HEK293 (cell line): ENCODE measurements around the gene PEX14.
A peak's percentile ranks its signal among the peaks of the same experiment; 100 is the strongest.

Experiments used
- CTCF ChIA-PET: fragments of 350-600 bp; formaldehyde crosslinking; extraction: SDS; loops from one replicate; lab custom pipeline; 2021; ENCODE audit warnings: antibody characterized with exemption; lab: Yijun Ruan, JAX
- POLR2A ChIA-PET: fragments of 300-600 bp; formaldehyde crosslinking; extraction: SDS; loops from one replicate; lab custom pipeline; 2020; ENCODE audit warnings: antibody characterized with exemption, inconsistent platforms; lab: Yijun Ruan, JAX
- H3K27ac ChIP-seq: fragments of 200-500 bp; sonication (Bioruptor generic); 2 replicates; pipeline ENCODE4 v1.5.1; 2014; ENCODE audit warnings: low read depth, low read length, control low read depth, inconsistent platforms; ENCODE audit errors: extremely low read depth
- H3K36me3 ChIP-seq, 2 experiments: fragments of 200-500 bp in 1 of 2; sonication (Bioruptor generic) in 1 of 2; 1 replicate in 1 of 2; 2 replicates in 1 of 2; pipeline ENCODE4 v1.5.1; 2014 to 2017; ENCODE audit warnings: inconsistent platforms in 2 of 2, low read length in 2 of 2; ENCODE audit not compliant: control insufficient read depth in 2 of 2, insufficient read depth in 1 of 2
- H3K4me1 ChIP-seq: fragments of 200-500 bp; sonication (Bioruptor generic); 2 replicates; pipeline ENCODE4 v1.5.1; 2014; ENCODE audit warnings: mild to moderate bottlenecking, low read length, inconsistent platforms; ENCODE audit not compliant: control insufficient read depth, insufficient read depth
- H3K4me3 ChIP-seq: 2 replicates; pipeline ENCODE4 v1.5.1; 2011; ENCODE audit warnings: low read depth, mild to moderate bottlenecking, control low read depth, low read length, moderate library complexity
- H3K9me3 ChIP-seq: fragments of 200-500 bp; sonication (Bioruptor generic); 2 replicates; pipeline ENCODE4 v1.5.1; 2014; ENCODE audit warnings: low read depth, low read length, inconsistent platforms; ENCODE audit not compliant: control insufficient read depth, insufficient read depth
- GFI1B ChIP-seq: fragments of 450-650 bp; formaldehyde crosslinking; IDR thresholded peaks from 2 replicates; pipeline ENCODE4 v1.5.1; 2016; ENCODE audit warnings: missing biosample characterization, missing genetic modification characterization
- GLI2 ChIP-seq: fragments of 450-650 bp; formaldehyde crosslinking; IDR thresholded peaks from 2 replicates; pipeline ENCODE4; 2017; ENCODE audit warnings: missing biosample characterization, missing genetic modification characterization, low read depth, borderline replicate concordance
- HOXA7 ChIP-seq: sonication (generic); formaldehyde crosslinking; IDR thresholded peaks from 2 replicates; pipeline ENCODE4 v1.8.1; 2022; ENCODE audit warnings: missing genetic modification reagents, borderline replicate concordance
- SETDB1 ChIP-seq: IDR thresholded peaks from one replicate; pipeline ENCODE4 v1.6.1; 2017; ENCODE audit warnings: mild to moderate bottlenecking, low read length, moderate library complexity, mixed read lengths; ENCODE audit not compliant: insufficient read length
- WT1 ChIP-seq: fragments of 450-650 bp; formaldehyde crosslinking; IDR thresholded peaks from 2 replicates; pipeline ENCODE4 v1.5.1; 2016; ENCODE audit warnings: missing biosample characterization, missing genetic modification characterization
- ZBTB17 ChIP-seq: fragments of 450-650 bp; formaldehyde crosslinking; IDR thresholded peaks from 2 replicates; pipeline ENCODE4 v1.5.1; 2016; ENCODE audit warnings: missing biosample characterization, missing genetic modification characterization
- ZFP37 ChIP-seq: fragments of 450-650 bp; formaldehyde crosslinking; IDR thresholded peaks from 2 replicates; pipeline ENCODE4 v1.5.1; 2016; ENCODE audit warnings: missing biosample characterization, missing genetic modification characterization
- ZNF211 ChIP-seq: fragments of 450-650 bp; formaldehyde crosslinking; IDR thresholded peaks from 2 replicates; pipeline ENCODE4 v1.5.1; 2016; ENCODE audit warnings: low read depth, missing biosample characterization, missing genetic modification characterization
- ZNF302 ChIP-seq: fragments of 450-650 bp; formaldehyde crosslinking; IDR thresholded peaks from 2 replicates; pipeline ENCODE4 v1.5.1; 2016; ENCODE audit warnings: missing biosample characterization, missing genetic modification characterization, low read depth
- ZNF311 ChIP-seq: fragments of 450-650 bp; formaldehyde crosslinking; IDR thresholded peaks from 2 replicates; pipeline ENCODE4 v1.5.1; 2017; ENCODE audit warnings: missing biosample characterization, missing genetic modification characterization, borderline replicate concordance
- ZNF37A ChIP-seq: fragments of 450-650 bp; IDR thresholded peaks from 2 replicates; pipeline ENCODE4 v1.5.1; 2018; ENCODE audit warnings: missing biosample characterization, missing genetic modification characterization
- ZNF416 ChIP-seq: fragments of 450-650 bp; formaldehyde crosslinking; IDR thresholded peaks from 2 replicates; pipeline ENCODE4 v1.5.1; 2016; ENCODE audit warnings: missing biosample characterization, missing genetic modification characterization
- ZNF48 ChIP-seq: fragments of 450-650 bp; formaldehyde crosslinking; IDR thresholded peaks from 2 replicates; pipeline ENCODE4 v1.5.1; 2016; ENCODE audit warnings: missing biosample characterization, missing genetic modification characterization
- ZNF548 ChIP-seq: fragments of 450-650 bp; formaldehyde crosslinking; IDR thresholded peaks from 2 replicates; pipeline ENCODE4 v1.5.1; 2016; ENCODE audit warnings: missing biosample characterization, missing genetic modification characterization
- ZNF549 ChIP-seq: fragments of 450-650 bp; IDR thresholded peaks from 2 replicates; pipeline ENCODE4 v1.5.1; 2018; ENCODE audit warnings: missing biosample characterization, missing genetic modification characterization, mild to moderate bottlenecking, inconsistent platforms, moderate library complexity
- ZNF596 ChIP-seq: fragments of 450-650 bp; IDR thresholded peaks from 2 replicates; pipeline ENCODE4 v1.5.0; 2018; ENCODE audit warnings: missing biosample characterization, mild to moderate bottlenecking, missing genetic modification characterization, moderate library complexity
- ZNF600 ChIP-seq: fragments of 450-650 bp; formaldehyde crosslinking; IDR thresholded peaks from 2 replicates; pipeline ENCODE4 v1.5.1; 2016; ENCODE audit warnings: missing biosample characterization, missing genetic modification characterization
- ZNF626 ChIP-seq: fragments of 450-650 bp; sonication (Bioruptor Pico); formaldehyde crosslinking; IDR thresholded peaks from 2 replicates; pipeline ENCODE4 v1.5.1; 2018; ENCODE audit warnings: missing biosample characterization, missing genetic modification characterization, inconsistent platforms
- ZNF670 ChIP-seq: fragments of 450-650 bp; formaldehyde crosslinking; IDR thresholded peaks from 2 replicates; pipeline ENCODE4 v1.5.1; 2016; ENCODE audit warnings: missing biosample characterization, missing genetic modification characterization, low read depth
- TF ChIP-seq, protein P1 (sequence below): fragments of 450-650 bp; formaldehyde crosslinking; IDR thresholded peaks from 2 replicates; pipeline ENCODE4 v1.5.1; 2016; ENCODE audit warnings: missing biosample characterization, missing genetic modification characterization
- TF ChIP-seq, protein P2 (sequence below): fragments of 450-650 bp; formaldehyde crosslinking; IDR thresholded peaks from 2 replicates; pipeline ENCODE4 v1.5.1; 2016; ENCODE audit warnings: missing biosample characterization, missing genetic modification characterization
- TF ChIP-seq, protein P3 (sequence below): fragments of 450-650 bp; IDR thresholded peaks from 2 replicates; pipeline ENCODE4 v1.5.1; 2018; ENCODE audit warnings: missing biosample characterization, missing genetic modification characterization
- TF ChIP-seq, protein P4 (sequence below): fragments of 450-650 bp; formaldehyde crosslinking; IDR thresholded peaks from 2 replicates; pipeline ENCODE4 v1.5.1; 2017; ENCODE audit warnings: missing biosample characterization, missing genetic modification characterization

The PEX14 gene

DNA sequence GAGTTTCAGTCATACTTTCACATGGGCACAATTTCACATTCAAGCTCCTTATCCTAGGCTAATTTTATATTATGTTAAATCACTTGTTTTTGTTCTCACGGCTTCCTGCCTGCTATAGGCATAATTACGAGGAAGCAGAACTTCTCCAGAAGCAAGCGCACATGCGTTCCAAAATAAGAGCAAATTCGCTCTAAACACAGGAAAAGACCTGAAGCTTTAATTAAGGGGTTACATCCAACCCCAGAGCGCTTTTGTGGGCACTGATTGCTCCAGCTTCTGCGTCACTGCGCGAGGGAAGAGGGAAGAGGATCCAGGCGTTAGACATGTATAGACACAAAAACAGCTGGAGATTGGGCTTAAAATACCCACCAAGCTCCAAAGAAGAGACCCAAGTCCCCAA is 25.0 kb upstream of the PEX14 start, which contains the start of gene CORT (continued):
- TF ChIP-seq ZNF211: no peak
- TF ChIP-seq GLI2 (tag by site-specific recombination): no peak
- TF ChIP-seq ZNF48 (tag by site-specific recombination): no peak
- TF ChIP-seq SETDB1: no peak

DNA sequence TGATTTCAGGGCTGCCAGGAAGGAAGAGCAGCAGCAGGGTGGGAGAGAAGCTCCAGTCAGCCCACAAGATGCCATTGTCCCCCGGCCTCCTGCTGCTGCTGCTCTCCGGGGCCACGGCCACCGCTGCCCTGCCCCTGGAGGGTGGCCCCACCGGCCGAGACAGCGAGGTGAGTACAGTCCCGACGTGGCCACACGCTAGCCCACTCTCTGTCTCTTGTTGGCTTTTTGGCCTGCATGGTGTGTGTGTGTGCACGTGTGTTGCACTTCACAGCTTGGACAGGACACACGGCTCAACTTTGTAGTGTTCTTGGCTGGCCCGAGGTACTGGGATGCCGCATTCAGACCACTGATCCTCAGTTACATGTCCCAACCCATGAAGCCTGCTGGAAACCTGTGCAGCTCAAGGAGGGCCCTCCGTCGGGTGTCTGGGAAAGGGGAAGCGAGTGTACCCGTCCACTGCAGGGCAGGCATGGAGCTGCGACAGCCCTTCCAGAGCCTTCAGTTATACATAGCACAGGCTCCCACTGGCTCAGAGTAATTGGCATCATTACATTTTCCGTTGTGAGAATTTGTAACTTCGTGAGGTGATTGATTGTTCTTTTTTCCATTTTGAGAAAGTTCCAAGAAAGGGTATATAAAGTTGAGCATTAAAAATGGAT is 24.5 kb upstream of the PEX14 start:
- peaks cover 0 to 20% of the 10 kb centered on the region in 2 experiments; a peak in 2 of 3 replicates for H3K36me3 ChIP-seq
- no peak overlapping the region for H3K4me3 ChIP-seq
- ChIA-PET CTCF (interaction anchor here (1.2 kb wide), 1 partner anchor 44 kb away, joined by 4 read pairs; no protein-coding TSS in a partner anchor), POLR2A (interaction anchor here (1.0 to 1.1 kb wide), 2 partner anchors 8 to 9 kb away, joined by 3 to 6 read pairs; no protein-coding TSS in a partner anchor)
- H3K9me3 ChIP-seq: no peaks in the 10 kb centered on the region
- no peak for TF ChIP-seq ZNF311 (tag by site-specific recombination)
- no peak for TF ChIP-seq ZNF416
- TF ChIP-seq ZFP37 (tag by site-specific recombination): no peak
- TF ChIP-seq, protein P1, sequence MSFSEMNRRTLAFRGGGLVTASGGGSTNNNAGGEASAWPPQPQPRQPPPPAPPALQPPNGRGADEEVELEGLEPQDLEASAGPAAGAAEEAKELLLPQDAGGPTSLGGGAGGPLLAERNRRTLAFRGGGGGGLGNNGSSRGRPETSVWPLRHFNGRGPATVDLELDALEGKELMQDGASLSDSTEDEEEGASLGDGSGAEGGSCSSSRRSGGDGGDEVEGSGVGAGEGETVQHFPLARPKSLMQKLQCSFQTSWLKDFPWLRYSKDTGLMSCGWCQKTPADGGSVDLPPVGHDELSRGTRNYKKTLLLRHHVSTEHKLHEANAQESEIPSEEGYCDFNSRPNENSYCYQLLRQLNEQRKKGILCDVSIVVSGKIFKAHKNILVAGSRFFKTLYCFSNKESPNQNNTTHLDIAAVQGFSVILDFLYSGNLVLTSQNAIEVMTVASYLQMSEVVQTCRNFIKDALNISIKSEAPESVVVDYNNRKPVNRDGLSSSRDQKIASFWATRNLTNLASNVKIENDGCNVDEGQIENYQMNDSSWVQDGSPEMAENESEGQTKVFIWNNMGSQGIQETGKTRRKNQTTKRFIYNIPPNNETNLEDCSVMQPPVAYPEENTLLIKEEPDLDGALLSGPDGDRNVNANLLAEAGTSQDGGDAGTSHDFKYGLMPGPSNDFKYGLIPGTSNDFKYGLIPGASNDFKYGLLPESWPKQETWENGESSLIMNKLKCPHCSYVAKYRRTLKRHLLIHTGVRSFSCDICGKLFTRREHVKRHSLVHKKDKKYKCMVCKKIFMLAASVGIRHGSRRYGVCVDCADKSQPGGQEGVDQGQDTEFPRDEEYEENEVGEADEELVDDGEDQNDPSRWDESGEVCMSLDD (tag by site-specific recombination): no peak
- TF ChIP-seq ZNF600 (tag by site-specific recombination): 0 out of 2 replicates have a peak, but pooled peaks have one; percentile 21
- TF ChIP-seq, protein P2, sequence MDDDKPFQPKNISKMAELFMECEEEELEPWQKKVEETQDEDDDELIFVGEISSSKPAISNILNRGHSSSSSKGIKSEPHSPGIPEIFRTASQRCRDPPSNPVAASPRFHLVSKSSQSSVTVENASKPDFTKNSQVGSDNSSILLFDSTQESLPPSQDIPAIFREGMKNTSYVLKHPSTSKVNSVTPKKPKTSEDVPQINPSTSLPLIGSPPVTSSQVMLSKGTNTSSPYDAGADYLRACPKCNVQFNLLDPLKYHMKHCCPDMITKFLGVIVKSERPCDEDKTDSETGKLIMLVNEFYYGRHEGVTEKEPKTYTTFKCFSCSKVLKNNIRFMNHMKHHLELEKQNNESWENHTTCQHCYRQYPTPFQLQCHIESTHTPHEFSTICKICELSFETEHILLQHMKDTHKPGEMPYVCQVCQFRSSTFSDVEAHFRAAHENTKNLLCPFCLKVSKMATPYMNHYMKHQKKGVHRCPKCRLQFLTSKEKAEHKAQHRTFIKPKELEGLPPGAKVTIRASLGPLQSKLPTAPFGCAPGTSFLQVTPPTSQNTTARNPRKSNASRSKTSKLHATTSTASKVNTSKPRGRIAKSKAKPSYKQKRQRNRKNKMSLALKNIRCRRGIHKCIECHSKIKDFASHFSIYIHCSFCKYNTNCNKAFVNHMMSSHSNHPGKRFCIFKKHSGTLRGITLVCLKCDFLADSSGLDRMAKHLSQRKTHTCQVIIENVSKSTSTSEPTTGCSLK: no peak
- no peak for TF ChIP-seq ZNF302 (tag by site-specific recombination)
- H3K4me1 ChIP-seq: no peaks in the 10 kb centered on the region
- no peak overlapping the region for H3K27ac ChIP-seq

DNA sequence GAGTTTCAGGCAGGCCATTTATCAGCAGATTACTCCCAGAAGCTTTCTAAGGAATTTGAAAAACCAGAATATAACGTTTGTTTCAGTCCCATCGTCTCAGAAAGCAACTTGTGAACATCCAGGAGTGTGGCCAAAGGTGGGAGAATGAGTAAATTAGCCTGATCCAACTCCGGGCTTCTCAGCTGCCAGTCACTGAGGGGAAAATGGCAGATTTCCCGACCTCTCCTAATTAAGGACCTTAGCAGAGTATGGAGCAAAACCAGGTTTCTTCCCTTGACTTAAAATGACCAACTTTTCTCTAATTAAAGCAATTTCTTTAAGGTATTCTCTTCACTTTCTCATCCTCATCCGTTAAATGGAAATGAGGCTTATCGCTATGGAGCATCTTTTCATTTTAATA is 23.9 kb upstream of the PEX14 start:
- Histone ChIP-seq H3K9me3 (no peaks in the 10 kb centered on the region), H3K27ac (no peak overlapping the region; the same call in 1 of the 2 replicates), H3K4me1 (no peaks in the 10 kb centered on the region), H3K4me3 (no peak overlapping the region), H3K36me3 (peaks cover 0 to 17% of the 10 kb centered on the region in 2 experiments; a peak in 2 of 3 replicates)
- POLR2A ChIA-PET: interaction anchor here (1.1 kb wide), 1 partner anchor 9 kb away, joined by 3 read pairs; no protein-coding TSS in a partner anchor
- CTCF ChIA-PET: no interaction called here
- TF ChIP-seq ZNF596 (tag by site-specific recombination) (no peak), HOXA7 (CRISPR knock-in tag) (no peak), WT1 (tag by site-specific recombination) (no peak), GFI1B (tag by site-specific recombination) (no peak), ZBTB17 (no peak), ZNF549 (tag by site-specific recombination) (no peak), ZNF48 (tag by site-specific recombination) (no peak), ZNF548 (tag by site-specific recombination) (no peak), ZNF626 (tag by site-specific recombination) (no peak), ZNF670 (tag by site-specific recombination) (no peak), ZNF37A (tag by site-specific recombination) (no peak)
- TF ChIP-seq, protein P3, sequence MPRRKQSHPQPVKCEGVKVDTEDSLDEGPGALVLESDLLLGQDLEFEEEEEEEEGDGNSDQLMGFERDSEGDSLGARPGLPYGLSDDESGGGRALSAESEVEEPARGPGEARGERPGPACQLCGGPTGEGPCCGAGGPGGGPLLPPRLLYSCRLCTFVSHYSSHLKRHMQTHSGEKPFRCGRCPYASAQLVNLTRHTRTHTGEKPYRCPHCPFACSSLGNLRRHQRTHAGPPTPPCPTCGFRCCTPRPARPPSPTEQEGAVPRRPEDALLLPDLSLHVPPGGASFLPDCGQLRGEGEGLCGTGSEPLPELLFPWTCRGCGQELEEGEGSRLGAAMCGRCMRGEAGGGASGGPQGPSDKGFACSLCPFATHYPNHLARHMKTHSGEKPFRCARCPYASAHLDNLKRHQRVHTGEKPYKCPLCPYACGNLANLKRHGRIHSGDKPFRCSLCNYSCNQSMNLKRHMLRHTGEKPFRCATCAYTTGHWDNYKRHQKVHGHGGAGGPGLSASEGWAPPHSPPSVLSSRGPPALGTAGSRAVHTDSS (tag by site-specific recombination): no peak
- TF ChIP-seq, protein P4, sequence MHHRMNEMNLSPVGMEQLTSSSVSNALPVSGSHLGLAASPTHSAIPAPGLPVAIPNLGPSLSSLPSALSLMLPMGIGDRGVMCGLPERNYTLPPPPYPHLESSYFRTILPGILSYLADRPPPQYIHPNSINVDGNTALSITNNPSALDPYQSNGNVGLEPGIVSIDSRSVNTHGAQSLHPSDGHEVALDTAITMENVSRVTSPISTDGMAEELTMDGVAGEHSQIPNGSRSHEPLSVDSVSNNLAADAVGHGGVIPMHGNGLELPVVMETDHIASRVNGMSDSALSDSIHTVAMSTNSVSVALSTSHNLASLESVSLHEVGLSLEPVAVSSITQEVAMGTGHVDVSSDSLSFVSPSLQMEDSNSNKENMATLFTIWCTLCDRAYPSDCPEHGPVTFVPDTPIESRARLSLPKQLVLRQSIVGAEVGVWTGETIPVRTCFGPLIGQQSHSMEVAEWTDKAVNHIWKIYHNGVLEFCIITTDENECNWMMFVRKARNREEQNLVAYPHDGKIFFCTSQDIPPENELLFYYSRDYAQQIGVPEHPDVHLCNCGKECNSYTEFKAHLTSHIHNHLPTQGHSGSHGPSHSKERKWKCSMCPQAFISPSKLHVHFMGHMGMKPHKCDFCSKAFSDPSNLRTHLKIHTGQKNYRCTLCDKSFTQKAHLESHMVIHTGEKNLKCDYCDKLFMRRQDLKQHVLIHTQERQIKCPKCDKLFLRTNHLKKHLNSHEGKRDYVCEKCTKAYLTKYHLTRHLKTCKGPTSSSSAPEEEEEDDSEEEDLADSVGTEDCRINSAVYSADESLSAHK (tag by site-specific recombination): no peak
